DLD1 (cell line): ENCODE data around the gene UNC79.

Source experiments
- in situ Hi-C: cut with HindIII; loops from 2 replicates; pipeline ENCODE4 v1.10.0; 2017; ENCODE audit warnings: low sequenced_read_pairs

The UNC79 gene

GRCh38 chr14:93743270-93744060 lies 312.7 kb downstream of the UNC79 start:
- in situ Hi-C loops: no loop called here

- in situ Hi-C loops: no loop called here
Measured at GRCh38 chr14:93744176-93744575, 313.4 kb downstream of the UNC79 start.

GRCh38 chr14:93744876-93745275 lies 314.1 kb downstream of the UNC79 start:
- in situ Hi-C loops: no loop called here

GRCh38 chr14:93745603-93746273 lies 315.0 kb downstream of the UNC79 start:
- in situ Hi-C loops: no loop called here

GRCh38 chr14:93747102-93747501 lies 316.4 kb downstream of the UNC79 start:
- in situ Hi-C loops: no loop called here

- in situ Hi-C loops: no loop called here
Measured at GRCh38 chr14:93747560-93747959, 316.8 kb downstream of the UNC79 start.

GRCh38 chr14:93748208-93749075 lies 317.7 kb downstream of the UNC79 start:
- in situ Hi-C loops: no loop called here

GRCh38 chr14:93749076-93749420 lies 318.3 kb downstream of the UNC79 start:
- in situ Hi-C loops: no loop called here

GRCh38 chr14:93751946-93752655 lies 321.4 kb downstream of the UNC79 start:
- in situ Hi-C loops: no loop called here

GRCh38 chr14:93752980-93753561 lies 322.3 kb downstream of the UNC79 start:
- in situ Hi-C loops: no loop called here

GRCh38 chr14:93753647-93754046 lies 322.9 kb downstream of the UNC79 start:
- in situ Hi-C loops: no loop called here

- in situ Hi-C loops: no loop called here
Measured at GRCh38 chr14:93757206-93757605, 326.5 kb downstream of the UNC79 start.
